Neutrophil (primary cell): ENCODE results near the gene RNF217.

Source experiments
- H3K27ac ChIP-seq: fragments of 200-600 bp; sonication (generic); 2 replicates; pipeline ENCODE4 v1.5.1; 2016; ENCODE audit warnings: mild to moderate bottlenecking, moderate library complexity
- H3K27me3 ChIP-seq: fragments of 200-600 bp; sonication (generic); 2 replicates; pipeline ENCODE4 v1.6.0; 2016; ENCODE audit warnings: mild to moderate bottlenecking
- H3K36me3 ChIP-seq: fragments of 200-600 bp; sonication (generic); 2 replicates; pipeline ENCODE4 v1.5.1; 2017
- H3K4me1 ChIP-seq, 2 experiments: fragments of 200-600 bp in 1 of 2; sonication (generic) in 1 of 2; 1 replicate in 1 of 2; 2 replicates in 1 of 2; pipeline versions ENCODE4 v1.5.1 to v1.6.1; 2013 to 2016; ENCODE audit warnings: low read depth in 1 of 2, low read length in 1 of 2, mild to moderate bottlenecking in 1 of 2, moderate library complexity in 1 of 2; ENCODE audit not compliant: control insufficient read depth in 1 of 2, insufficient read depth in 1 of 2
- H3K4me3 ChIP-seq, 2 experiments: fragments of 200-600 bp in 1 of 2; sonication (generic) in 1 of 2; 1 replicate in 1 of 2; 2 replicates in 1 of 2; pipeline ENCODE4 v1.5.1; 2013 to 2016; ENCODE audit warnings: low read depth in 1 of 2, low read length in 1 of 2, mild to moderate bottlenecking in 1 of 2, moderate library complexity in 1 of 2
- H3K9me3 ChIP-seq: fragments of 200-600 bp; sonication (generic); 2 replicates; pipeline ENCODE4 v1.5.1; 2016
- TF ChIP-seq, protein P1 (sequence below): fragments of 200-600 bp; sonication (generic); IDR thresholded peaks from 2 replicates; pipeline ENCODE4 v1.5.1; 2016; ENCODE audit warnings: antibody characterized with exemption

The RNF217 gene

DNA sequence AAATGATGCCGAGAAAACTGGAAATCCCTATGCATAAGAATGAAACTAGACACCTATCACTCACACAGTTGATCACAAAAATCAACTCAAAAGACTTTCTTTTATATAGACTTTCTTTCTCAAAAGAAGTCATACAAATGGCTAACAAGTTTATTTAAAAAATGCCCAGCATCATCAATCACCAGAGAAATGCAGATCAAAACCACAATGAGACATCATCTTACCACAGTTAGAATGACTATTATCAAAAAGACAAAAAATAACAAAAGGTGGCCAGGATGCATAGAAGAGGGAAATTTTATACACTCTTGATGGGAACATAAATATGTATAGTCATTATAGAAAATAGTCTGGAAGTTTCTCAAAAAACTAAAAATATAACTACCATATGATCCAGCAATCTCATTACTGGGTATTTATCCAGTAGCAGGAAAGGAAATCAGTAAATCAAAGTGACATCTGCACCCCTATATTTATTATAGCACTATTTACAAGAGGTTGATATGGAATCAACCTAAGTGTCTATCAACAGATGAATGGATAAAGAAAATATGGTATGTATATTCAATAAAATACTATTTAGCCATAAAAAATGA is 3.4 kb upstream of the RNF217 start:
- Histone ChIP-seq H3K27ac (no peak overlapping the region), H3K9me3 (no peaks in the 10 kb centered on the region), H3K4me3 (no peak overlapping the region), H3K4me1 (peaks cover 17 to 20% of the 10 kb centered on the region in 2 experiments), H3K36me3 (no peaks in the 10 kb centered on the region), H3K27me3 (no peaks in the 10 kb centered on the region)
- TF ChIP-seq, protein P1, sequence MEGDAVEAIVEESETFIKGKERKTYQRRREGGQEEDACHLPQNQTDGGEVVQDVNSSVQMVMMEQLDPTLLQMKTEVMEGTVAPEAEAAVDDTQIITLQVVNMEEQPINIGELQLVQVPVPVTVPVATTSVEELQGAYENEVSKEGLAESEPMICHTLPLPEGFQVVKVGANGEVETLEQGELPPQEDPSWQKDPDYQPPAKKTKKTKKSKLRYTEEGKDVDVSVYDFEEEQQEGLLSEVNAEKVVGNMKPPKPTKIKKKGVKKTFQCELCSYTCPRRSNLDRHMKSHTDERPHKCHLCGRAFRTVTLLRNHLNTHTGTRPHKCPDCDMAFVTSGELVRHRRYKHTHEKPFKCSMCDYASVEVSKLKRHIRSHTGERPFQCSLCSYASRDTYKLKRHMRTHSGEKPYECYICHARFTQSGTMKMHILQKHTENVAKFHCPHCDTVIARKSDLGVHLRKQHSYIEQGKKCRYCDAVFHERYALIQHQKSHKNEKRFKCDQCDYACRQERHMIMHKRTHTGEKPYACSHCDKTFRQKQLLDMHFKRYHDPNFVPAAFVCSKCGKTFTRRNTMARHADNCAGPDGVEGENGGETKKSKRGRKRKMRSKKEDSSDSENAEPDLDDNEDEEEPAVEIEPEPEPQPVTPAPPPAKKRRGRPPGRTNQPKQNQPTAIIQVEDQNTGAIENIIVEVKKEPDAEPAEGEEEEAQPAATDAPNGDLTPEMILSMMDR = no peak

DNA sequence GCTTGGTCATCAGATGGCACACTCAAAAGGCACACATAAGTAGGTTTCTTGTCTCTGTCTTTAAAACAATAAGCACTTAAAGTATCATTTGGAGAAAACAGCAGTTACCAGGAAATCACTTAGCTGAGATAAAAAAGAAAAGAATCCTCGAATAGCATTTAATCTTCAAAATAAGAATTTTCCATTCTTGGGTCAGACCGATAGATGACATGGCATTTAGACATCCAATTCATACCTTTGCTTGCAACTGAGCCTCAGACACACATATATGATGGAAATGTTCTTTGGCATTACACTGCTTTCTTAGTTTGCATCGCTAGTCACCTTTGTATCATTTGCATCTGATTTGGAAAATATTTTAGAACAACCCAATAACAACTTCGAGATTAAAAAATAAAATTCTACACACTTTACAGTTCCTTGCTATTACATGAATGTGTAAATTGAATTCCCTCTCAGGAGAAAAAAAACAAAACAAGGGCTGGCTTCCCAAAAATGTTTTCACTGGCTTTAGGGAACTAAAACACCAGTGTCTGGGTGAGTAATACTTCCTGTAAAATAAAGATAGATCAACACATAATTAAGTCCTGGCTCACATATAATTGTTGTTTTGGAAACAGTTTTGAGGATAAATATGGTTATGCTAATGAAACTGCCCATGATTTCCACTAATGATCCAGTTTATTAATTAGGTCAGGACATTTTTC is 1.3 kb upstream of the RNF217 start:
- H3K36me3 ChIP-seq = no peaks in the 10 kb centered on the region
- no peaks in the 10 kb centered on the region for H3K9me3 ChIP-seq
- TF ChIP-seq, protein P1 = no peak
- no peaks in the 10 kb centered on the region for H3K27me3 ChIP-seq
- peak overlapping the region; percentile 65 to 68 for H3K4me3 ChIP-seq
- H3K27ac ChIP-seq = no peak overlapping the region
- peaks cover 30 to 31% of the 10 kb centered on the region in 2 experiments for H3K4me1 ChIP-seq

GRCh38 chr6:124961464-124961776 is 817 bp upstream of the RNF217 start:
- H3K27ac ChIP-seq = peak overlapping the region; percentile 70
- no peaks in the 10 kb centered on the region for H3K27me3 ChIP-seq
- peak overlapping the region; percentile 65 to 68 for H3K4me3 ChIP-seq
- no peaks in the 10 kb centered on the region for H3K9me3 ChIP-seq
- peaks cover 30 to 31% of the 10 kb centered on the region in 2 experiments for H3K4me1 ChIP-seq
- TF ChIP-seq, protein P1 = no peak
- H3K36me3 ChIP-seq = no peaks in the 10 kb centered on the region

DNA sequence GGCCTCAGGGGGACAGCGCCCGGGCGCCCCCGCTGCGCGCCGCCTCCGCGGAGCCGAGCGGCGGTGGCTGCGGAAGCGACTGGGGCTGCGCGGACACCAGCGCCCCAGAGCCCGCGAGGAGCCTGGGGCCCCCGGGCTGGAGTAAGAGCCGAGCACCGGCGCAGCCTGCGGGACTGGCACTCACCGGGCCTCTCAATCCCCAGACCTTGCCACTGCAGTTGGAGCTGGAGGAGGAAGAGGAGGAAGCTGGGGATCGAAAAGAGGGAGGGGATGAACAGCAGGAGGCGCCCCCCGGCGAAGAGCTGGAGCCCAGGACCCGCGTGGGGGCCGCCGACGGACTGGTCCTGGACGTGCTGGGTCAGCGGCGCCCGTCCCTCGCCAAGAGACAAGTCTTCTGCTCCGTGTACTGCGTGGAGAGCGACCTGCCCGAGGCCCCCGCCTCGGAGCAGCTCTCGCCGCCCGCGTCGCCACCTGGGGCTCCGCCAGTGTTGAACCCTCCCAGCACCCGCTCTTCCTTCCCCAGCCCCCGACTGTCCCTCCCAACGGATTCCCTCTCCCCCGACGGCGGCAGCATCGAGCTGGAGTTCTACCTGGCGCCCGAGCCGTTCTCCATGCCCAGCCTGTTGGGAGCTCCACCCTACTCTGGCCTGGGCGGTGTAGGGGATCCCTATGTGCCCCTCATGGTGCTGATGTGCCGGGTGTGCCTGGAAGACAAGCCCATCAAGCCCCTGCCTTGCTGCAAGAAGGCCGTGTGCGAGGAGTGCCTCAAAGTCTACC is 590 bp downstream of the RNF217 start:
- TF ChIP-seq, protein P1 = no peak
- H3K4me1 ChIP-seq = peaks cover 30 to 31% of the 10 kb centered on the region in 2 experiments
- peak overlapping the region; percentile 70 for H3K27ac ChIP-seq
- no peaks in the 10 kb centered on the region for H3K36me3 ChIP-seq
- no peaks in the 10 kb centered on the region for H3K27me3 ChIP-seq
- peak overlapping the region; percentile 65 to 68 for H3K4me3 ChIP-seq
- H3K9me3 ChIP-seq = no peaks in the 10 kb centered on the region

- no peaks in the 10 kb centered on the region for H3K9me3 ChIP-seq
- H3K36me3 ChIP-seq = no peaks in the 10 kb centered on the region
- H3K4me1 ChIP-seq = peaks cover 30 to 31% of the 10 kb centered on the region in 2 experiments
- H3K27ac ChIP-seq = peak overlapping the region; percentile 70
- peak overlapping the region; percentile 65 to 68 for H3K4me3 ChIP-seq
- TF ChIP-seq, protein P1 = no peak
- H3K27me3 ChIP-seq = no peaks in the 10 kb centered on the region
Observed at GRCh38 chr6:124963416-124963785, 1.2 kb downstream of the RNF217 start.
